T1000 (cell line): Measurements from ENCODE around the gene LRPAP1.

ENCODE experiments used
- DNase-seq: peaks from one replicate; lab custom pipeline; 2025; ENCODE audit warnings: mixed read lengths; lab: John Stamatoyannopoulos, UW

The LRPAP1 gene

DNA sequence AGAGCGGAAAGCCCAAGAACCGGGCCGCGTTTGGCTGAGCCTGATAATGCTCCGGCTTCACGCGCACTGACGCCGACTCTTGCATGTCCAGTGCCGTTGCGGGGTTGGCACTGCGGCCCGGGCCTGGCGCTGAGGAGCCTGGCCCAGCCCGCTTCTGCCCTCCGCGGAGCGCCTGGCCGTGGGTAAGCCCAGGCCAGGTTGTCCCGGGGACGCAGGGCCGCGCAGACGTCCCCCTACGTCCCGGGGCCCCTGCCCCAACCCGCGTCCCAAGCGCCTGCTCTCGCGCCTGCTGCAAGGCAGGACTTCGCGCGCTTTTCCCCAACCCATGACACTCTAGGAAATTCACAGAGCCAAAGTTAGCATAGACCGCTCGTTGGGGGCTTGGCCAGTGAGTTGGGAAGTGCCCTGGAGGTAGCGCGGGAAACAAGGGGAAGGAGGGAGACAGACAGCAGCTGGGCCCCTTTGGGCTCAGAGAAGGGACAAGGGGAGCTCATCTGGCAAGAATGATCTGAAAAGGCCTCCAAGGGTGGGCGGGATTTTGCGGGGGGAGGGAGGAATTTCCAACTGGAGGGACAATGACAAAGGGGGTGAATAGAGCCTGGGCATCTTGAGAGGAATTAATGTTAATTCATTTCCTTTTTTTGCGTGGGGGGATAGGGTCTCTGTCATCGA, 665 bp upstream of the LRPAP1 start:
- DNase-seq: no peak

DNA sequence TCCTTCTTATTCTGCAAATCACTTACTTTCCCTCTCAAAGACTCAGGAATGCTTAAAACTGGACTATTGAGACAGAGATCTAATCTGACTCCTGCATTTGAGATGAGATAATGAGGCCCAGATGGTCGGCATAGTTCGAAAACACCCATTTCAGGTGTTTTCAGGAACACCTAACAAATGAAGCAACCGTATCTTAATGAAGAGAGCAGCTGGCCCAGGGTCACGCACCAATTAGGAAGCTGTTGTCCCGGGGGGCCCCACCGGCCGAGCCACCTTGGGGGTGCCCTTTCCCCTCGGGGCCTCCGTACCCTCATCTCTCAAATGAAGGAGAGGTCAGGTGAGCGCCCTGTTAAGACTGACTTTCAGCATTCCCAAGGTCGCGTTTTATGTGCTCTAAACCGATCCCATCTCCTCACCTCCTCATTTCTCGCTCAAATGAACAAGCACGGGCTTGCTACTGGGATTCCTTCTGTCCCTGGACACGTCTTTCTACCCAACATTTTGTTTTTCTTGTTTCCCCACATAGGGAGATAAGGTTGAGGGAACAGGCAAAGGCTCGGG, 824 bp downstream of the LRPAP1 start:
- DNase-seq: no peak

DNA sequence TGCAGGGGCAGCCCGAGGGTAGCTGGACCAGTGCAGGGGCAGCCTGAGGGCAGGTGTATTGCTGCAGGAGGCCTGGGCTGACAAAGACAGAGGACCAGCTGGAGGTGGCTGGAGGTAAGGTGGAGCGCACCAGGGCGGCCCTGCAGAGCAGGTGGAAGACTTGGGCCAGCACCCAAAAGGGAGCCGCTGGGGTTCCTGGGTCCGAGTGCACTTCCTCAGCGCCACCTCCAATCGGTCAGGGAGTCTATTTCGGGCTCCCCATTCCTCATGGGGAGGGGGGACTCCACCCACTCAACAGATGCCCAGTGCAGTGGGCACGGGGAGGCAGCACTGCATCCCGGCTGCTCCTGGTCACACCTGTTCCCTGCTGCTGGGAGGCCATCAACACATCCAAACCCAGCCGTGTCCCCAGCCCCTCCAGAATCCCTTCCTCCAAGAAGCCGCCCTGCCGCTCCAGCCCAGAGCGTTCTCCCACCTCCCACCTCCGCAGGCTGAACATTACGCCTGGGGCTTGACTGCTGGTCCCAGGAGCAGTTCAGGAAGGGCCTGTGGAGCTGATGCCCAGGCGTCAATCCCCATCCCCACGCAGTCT, 1.5 kb downstream of the LRPAP1 start:
- DNase-seq: no peak

DNA sequence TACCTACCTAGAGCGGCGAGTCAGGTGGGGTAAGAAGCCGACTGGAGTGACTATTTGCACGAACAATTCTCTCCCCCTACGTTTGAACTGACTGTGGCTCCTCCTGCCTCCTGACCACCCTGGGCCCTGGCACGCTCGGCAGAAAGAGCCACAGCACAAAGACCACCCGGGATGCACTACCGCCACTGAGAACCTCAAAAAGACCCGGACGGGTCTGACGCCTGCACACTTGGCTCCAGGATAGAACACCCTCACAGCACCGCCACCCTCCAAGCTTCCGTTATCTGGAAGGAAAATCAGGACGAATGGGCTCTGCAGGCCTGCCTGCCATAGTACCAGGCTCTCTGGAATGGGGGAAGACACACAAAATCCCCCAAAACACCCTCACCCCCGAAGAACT, 2.2 kb downstream of the LRPAP1 start:
- DNase-seq: no peak

DNA sequence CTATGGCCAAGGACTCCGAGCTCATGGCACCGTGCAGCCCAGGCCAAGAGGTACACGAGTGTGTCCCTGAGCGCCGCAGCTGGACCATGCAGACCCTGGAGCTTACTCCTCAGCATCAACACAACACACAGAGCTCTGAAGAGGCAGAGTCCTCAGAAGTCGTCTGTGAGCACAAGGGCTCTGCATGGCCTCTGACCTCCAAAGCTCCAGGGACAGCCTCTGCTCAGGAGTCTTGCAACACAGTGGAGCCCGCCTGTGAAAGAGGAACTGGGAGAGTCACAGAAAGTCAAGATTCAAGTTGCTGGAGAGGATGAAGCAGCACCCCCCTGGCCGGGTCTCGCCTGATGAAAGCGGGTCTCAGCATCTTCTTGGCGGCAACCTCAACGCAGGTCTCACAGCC, 2.9 kb downstream of the LRPAP1 start:
- DNase-seq: no peak

DNA sequence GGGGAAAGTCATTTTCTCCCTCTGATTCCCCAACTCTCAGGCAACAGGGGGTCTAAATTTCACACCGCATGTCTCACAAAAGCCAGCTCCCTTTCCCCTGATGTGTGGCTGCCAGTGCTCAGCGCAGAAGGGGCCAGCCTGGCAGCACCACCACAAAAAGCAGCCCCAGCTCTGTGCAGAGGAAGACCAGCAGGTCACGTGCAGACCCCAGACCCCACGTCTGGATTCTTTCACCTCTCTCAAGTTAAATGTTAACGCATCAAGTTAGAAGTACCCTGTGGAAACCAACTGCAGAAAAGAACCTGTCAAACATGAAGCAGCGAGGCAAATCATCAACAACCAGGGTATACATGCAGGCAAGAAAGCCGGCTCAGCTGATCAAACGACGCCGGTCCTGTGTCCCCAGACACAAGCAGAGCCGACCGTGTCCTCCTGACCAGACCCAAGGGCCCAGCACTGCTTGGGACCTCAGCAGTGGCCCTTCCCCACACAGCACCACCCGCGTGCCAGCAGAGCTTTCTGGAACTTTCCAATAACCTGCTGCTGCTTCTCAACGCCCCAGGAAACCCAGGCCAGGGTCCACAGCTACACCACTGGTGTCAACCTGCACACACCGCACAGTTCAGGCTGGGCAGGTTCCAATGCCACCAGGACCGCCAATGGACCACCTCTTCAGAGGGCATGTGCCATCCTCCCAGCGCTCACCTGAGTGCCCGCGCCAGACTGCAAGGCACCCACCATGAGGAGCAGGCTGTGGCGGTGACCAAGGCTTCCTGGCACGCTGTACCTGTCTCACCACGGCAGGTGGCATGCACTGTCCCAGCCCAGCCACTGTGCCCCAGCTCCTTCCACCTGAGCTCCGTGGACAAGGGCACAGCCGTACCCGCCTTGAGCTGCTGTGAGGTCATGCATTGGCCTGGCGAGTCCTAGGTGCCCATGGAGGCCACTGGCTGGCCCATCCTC, 4.0 kb downstream of the LRPAP1 start:
- DNase-seq: no peak

DNA sequence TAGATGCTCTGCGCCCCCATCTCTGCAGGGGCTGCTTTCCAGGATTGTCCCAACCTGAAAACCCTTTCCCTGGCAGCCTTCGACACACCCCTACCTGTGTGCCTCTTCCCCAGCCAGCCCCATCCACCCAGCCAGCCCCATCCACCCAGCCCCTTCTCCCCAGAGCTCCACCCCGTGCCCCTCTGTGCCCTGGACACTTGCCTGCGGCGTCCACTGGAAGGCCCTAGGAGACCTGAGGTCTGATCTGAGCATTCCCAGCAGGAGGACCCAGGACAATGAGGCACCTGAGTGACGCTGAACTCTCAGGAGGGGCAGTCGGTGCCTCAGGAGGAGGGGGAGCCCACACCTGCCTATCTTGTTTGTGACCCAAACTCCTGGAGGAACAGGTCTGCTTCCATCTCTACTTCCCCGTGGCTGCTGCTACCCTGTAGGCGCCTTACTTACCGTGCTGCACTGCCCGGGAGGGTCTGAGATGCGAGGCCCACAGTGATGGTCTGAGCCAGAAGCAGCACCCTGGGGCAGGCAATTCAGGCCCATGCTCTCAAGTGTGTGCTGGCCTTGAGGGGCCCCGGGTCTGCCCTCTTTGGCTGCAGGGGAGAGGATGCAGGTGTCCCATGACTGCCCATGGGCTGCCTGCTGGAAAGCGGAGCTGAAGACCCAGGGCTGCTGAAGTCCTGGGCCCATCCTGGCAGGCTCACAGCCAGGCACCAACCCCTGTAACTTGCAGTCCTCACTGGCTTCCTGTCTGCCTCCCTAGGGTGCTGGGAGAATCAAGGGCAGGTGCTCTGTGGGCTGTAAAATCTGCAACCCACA, 4.9 kb downstream of the LRPAP1 start:
- no peak for DNase-seq

DNA sequence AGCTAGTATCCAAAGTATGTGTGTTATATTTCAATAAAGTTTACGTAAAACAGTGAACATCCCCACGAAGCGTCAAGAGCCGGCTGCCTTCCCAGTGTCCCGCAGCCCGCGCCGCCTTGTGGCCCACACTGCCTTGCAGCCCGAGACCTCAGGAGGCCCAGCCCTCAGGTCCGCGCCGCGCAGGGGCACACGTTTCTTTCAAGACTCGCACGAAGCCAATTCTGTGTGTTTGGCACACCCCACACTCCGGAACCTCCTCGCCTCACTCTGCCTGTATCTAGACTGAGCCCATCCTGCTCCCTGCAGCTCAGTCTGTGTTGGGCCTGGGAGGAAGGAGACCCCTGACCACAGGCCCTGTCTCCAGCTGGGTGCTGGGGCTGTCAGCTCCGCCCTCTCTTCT, 5.8 kb downstream of the LRPAP1 start:
- no peak for DNase-seq

DNA sequence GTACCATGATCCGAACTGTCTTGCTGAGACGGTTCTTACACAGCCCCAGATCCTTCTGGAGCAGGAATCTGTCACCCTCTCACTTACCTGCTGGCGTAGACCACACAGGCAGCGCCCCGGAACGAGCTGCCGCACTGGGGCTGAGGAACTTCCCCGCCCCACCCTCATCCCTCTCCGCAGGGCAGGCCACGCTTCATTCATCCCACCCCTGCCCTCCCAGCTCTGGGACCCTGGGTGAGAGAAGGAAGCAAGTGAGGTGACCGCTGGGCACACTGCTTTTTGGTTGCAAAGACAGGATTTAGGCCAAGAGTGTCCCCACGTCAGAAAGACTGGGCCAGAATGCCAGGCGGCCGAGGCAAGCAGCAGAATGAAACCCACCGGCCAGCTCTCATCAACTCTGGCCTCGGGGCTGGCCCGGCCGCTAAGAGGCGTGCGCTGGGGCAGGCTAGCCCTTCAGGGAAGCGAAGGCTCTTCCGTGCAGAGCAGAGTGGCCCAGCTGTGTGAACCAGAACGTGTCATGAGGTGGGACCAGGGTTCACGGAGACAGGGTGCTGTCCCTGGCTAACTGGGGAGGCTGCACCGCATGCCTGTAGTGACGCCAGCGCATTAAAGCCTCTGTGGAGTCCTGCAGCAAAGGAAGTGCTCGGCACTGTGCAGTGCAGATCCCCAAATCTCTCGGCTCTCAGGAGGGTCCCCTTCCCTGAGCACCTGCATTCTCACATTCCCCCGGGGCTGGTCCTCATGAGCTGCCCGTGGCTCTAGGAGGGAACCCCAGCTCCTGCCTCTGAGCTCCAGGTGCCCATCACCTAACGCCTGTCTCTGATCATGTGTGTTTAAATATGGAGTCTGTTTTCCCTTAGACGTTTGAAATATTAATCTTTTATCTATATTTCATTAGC, 6.4 kb downstream of the LRPAP1 start:
- DNase-seq: no peak

DNA sequence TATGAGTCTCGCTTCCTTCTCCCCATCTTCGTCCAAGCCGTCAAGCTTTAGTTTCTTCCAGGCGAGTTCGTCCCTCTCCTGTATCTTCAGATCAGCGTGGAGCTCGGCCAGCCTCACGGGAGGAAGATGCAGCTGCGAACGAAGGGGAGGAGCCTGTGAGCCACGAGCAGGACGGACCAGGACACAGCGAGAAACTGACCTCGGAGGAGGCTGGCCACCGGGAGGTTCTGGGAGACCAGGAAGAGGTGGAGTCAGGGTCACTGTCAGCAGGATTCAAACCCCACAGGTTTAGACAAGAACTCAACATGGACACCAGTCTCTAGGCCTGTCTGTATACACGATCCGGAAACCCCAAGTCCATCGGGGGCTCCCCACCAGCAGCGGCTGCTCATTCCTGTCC, 7.3 kb downstream of the LRPAP1 start:
- no peak for DNase-seq

DNA sequence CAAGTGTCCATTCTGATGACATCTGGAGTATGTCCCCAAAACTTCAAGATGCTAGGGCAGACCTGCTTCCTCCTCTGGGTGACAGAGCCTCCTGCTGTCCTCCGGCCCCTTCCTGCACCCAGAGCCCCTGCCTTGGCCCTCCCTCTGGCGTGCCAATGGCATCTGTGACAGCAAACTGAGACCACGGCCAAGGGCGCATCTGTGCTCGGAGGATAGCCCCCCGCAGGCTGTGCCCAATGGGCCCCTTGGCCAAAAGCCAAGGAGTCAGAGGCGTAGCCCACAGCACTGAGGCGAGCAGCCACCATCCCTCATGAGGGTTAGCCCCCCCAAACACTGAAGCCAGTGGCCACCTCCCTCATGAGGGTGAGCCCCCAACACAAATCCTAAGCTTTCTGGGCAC, 7.9 kb downstream of the LRPAP1 start:
- no peak for DNase-seq

DNA sequence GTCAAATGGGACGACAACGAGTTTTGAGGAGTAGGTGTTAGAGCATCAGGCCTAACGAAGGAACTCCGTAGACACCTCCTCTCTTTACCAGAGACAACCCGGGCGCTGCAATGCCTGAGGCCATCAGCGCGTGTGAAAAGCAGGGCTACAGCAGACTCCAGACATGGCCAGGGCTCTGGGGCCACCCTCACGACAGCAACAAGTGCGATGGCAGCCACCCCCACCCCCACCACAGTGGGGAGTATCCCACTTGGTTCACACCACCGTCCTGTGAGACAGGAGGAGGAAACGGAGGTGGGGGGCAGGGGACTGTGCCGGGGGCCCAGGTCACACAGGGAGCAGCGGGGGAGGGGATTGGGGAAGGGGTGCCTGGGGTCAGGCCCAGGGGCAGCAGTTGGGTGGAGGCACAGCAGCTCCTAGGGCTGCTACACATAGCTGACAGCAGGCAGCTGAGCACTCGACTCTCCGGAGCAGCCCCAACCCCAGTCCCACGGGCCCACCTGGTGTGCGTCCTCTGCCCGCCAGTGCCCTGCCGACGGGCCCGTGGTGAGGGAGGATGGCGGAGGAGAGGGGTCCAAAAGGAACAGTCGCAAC, 8.5 kb downstream of the LRPAP1 start:
- no peak for DNase-seq

DNA sequence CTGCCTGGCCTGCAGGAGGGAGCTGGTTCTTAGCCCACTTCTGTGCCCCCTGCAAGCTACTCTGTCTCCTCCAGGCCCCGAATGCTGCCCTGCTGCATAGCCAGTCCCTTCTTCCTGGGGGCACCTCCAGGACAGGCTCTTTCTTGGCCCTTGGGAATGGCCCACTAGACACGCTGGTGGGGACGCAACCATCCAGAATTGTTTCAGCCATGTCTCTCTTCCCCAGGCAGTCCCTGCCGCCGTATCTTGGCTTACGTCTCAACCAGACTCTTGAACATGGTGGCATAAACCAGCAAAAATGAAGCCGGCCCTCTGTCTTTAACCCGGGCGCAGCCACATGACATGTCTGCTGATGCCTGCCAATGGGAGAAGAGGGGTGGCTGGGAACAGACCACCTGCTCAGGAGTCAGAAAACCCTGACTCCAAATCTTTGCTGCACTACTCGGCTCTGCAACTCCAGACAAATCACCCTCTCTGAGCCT, 9.0 kb downstream of the LRPAP1 start:
- no peak for DNase-seq

DNA sequence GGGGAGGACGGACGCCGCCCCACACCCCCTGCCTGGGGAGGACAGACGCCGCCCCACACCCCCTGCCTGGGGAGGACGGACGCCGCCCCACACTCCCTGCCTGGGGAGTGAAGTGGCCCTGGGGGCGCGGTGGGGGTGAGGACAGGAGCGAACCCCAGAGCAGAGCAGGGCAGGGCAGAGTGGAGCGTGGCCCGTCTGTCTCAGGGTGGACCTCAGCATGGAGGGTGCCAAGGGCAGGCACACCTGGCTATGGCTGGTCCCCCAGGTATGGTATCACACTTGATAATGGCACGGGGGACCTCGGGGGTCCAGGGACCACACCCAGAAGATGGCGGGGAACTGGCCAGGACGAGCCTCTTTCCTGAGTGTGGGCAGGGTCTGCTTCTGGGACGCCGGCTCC, 9.6 kb downstream of the LRPAP1 start:
- no peak for DNase-seq

DNA sequence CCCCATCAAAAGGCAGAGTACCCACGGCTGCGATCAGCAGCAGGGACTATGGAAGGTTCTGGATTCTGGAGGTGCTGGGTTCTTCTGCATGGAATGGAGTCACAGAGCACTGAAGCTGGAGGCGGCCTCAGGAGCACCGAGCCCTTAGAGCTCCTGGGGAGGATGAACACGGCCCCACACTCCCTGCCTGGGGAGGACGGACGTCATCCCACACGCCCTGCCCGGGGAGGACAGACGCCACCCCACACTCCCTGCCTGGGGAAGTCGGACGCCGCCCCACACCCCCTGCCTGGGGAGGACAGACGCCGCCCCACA, 9.9 kb downstream of the LRPAP1 start:
- DNase-seq: no peak

DNA sequence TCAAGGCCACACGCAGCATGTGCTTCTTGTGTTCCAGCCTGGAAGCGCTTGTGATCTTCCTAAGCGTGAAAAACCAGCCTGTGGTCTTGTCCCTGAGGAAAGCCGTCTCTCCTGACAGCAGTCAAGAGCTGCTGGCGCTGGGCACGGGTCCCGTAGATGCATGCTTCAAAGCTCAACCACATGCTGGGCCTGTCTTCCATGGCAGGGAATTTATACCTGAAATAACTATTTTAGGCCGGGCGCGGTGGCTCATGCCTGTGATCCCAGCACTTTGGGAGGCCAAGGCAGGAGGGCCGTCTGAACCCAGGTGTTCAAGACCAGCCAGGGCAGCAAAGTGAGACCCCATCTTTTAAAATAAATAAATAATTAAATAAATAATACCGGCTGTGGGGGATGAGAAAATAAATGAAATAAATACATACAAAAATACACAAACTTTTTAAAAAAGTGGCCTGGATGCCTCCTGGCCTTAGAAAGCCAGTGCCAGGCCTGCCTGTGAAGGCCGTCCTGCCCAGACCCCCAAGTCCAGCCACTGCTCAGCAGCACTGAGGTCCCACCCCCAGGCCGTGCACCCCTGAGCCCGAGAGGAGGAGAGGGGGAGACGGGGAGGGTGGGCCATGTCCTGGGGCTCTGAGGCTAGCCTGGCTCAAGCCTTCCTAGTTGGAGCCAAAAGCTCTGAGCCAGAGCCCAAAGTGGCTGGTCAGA, 10.4 kb downstream of the LRPAP1 start:
- no peak for DNase-seq

DNA sequence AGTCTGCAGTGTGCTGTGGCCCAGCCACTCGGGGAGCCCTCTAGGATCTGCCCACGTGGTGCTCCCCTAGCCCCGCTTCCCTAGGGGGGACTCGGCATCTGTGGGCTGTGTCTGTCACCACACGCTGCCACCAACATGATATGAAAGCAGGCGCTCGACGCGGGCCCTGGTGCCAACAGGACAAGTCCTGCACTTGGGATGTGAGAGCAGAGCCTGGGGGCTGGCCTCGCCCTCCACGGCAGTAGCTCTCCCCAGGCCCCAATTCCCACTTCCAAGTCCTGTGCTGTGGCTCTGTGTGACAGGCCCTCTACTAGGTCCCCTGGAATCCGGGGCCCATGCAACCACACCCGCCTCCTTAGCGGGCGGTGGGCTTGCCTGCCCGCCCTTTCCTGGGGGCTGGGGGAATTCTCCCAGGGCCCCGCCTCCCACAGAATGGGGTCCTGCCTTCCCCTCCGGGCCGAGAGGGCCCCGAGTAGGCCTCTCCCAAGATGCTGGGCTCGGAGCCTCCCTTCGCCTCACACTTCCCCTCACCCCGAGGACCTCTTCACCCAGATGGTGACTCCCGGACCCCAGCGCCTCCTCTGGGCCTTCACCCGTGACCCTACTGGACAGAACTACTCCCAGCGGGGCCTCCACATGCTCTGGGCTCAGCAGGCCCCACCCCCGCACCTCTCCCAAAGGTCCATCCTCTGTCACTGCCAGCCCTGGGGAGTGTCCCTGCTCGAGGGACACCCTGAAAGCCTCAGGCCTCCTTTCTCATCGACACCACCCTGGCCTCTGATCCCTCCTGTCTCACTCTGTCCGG, 11.2 kb downstream of the LRPAP1 start:
- DNase-seq: no peak

DNA sequence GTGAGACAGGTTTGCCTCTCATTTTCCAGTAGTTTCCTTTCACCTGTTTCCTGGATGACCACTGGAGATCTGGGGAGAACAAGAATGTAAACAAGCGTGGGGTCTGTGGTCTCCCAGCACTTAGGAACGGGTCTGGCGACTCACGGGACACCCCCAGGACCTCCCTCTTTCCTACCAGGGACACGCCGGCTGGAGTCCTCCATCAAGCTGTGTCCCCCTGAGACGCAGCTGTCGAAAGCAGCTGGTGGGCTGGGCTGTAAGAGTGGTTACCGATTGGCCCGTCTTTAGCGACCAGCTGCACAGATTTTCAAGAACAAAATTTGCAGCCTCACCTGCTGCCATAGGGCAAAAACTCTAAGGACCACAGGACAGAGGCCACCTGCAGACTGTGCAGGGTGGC, 11.9 kb downstream of the LRPAP1 start:
- no peak for DNase-seq
